BE2C (cell line): ENCODE results near the gene FLII.

Experiments used
- DNase-seq: peaks from one replicate; pipeline ENCODE4 v3.0.0-alpha.2; 2020
- H3K27me3 ChIP-seq: fragments of 250-450 bp; sonication (Bioruptor Pico); 2 replicates; pipeline ENCODE4 v1.5.1; 2020; ENCODE audit warnings: mild to moderate bottlenecking
- H3K36me3 ChIP-seq: fragments of 250-450 bp; sonication (Bioruptor Pico); 2 replicates; pipeline ENCODE4 v1.5.1; 2020; ENCODE audit warnings: mild to moderate bottlenecking
- H3K4me1 ChIP-seq: fragments of 250-450 bp; sonication (Bioruptor Pico); 2 replicates; pipeline ENCODE4 v1.5.1; 2020
- H3K4me3 ChIP-seq: 2 replicates; pipeline ENCODE4 v1.5.1; 2011; ENCODE audit warnings: low read depth, low read length
- H3K9me3 ChIP-seq: fragments of 250-450 bp; sonication (Bioruptor Pico); 2 replicates; pipeline ENCODE4 v1.5.1; 2020
- TF ChIP-seq, protein P1 (sequence below): IDR thresholded peaks from 2 replicates; pipeline ENCODE4 v1.5.1; 2012; ENCODE audit warnings: mild to moderate bottlenecking, low read depth, low read length

Gene FLII

DNA sequence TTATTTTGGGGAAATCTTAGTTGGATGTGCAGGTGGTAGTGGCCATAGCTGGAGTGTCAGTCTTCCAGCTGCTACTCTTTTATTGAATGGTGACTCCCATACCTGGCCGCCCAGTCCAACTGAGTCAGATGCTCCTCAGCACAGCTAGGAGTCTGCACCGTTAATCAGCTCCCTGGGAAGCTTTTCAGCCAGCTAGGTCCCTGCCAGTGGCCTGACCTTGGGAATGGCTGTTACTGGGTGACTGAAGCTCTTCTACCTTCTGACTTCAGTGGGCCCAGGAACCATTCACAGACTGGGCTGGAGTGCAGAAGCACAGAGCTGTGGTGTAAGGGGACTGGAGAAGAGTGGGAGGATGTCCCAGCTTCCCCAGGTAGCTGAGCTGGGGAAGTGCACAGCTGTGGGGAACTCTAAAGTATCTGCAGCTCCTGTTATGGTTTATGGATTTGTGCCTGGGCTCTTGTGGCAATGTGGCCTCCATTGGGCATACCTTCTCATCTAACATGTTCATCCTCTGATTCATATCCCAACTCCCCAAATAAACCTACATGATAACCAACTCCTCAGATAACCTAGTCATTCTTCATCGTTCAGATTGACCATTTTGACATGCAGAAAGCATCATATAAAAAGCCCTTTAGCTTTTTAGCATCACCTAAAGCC, 60.9 kb downstream of the FLII start:
- Histone ChIP-seq H3K4me1 (no peaks in the 10 kb centered on the region), H3K9me3 (no peaks in the 10 kb centered on the region), H3K4me3 (no peak overlapping the region), H3K36me3 (peaks cover 18% of the 10 kb centered on the region), H3K27me3 (no peaks in the 10 kb centered on the region)
- TF ChIP-seq, protein P1, sequence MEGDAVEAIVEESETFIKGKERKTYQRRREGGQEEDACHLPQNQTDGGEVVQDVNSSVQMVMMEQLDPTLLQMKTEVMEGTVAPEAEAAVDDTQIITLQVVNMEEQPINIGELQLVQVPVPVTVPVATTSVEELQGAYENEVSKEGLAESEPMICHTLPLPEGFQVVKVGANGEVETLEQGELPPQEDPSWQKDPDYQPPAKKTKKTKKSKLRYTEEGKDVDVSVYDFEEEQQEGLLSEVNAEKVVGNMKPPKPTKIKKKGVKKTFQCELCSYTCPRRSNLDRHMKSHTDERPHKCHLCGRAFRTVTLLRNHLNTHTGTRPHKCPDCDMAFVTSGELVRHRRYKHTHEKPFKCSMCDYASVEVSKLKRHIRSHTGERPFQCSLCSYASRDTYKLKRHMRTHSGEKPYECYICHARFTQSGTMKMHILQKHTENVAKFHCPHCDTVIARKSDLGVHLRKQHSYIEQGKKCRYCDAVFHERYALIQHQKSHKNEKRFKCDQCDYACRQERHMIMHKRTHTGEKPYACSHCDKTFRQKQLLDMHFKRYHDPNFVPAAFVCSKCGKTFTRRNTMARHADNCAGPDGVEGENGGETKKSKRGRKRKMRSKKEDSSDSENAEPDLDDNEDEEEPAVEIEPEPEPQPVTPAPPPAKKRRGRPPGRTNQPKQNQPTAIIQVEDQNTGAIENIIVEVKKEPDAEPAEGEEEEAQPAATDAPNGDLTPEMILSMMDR = no peak
- no peak for DNase-seq

DNA sequence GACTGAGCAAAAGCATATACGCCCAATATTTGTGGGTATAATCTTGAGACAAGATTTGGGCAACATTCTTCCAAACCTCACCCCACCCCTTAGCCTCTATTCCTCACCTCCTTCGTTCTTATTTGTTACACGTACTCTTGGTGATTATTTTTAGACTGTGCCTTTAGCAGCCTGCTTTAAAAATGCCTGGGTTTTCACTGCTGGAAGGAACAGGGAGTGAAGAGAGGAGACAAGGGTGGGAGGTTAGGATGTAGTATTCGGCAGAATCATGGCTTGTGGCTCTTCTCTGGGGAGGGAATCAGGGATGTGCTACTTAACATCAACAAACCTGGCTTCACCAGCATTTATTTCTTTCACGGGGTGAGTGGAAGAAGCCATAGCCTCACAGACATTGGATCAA, 63.3 kb downstream of the FLII start:
- TF ChIP-seq, protein P1 = no peak
- Histone ChIP-seq H3K9me3 (no peaks in the 10 kb centered on the region), H3K4me3 (no peak overlapping the region), H3K36me3 (peaks cover 18% of the 10 kb centered on the region), H3K27me3 (no peaks in the 10 kb centered on the region), H3K4me1 (no peaks in the 10 kb centered on the region)
- DNase-seq = no peak
